ENCODE measurements around the gene BIK.
A peak's percentile ranks its signal among the peaks of the same experiment; 100 is the strongest.
"Not testable (repeated sequence)": the region's sequence is repeated elsewhere in the genome, so short reads cannot be mapped to it uniquely, and the experiment has no call there.

The BIK gene

DNA sequence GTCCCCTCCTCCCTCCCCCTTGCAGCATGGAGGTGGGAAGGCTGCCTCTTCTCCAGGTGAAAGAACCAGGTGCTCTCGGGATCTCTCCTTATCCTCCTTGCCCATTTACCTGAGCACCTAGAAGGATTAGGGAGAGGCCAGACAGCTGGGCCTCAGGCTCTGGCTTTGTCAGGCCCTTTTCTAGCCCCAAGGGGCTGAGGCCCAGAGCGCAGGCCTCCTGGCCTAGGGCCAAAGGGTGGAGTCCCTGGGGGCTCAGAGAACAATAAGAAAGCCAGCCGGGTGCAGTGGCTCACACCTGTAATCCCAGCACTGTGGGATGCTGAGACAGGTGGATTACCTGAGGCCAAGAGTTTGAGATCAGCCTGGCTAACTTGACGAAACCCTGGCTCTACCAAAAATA is 16.0 kb upstream of the BIK start:
- no peaks in the 10 kb centered on the region for H3K27me3 Mint-ChIP-seq
- H3K4me3 Mint-ChIP-seq = no peak overlapping the region
- peaks cover 8% of the 10 kb centered on the region for H3K9me3 Mint-ChIP-seq
- peaks cover 4% of the 10 kb centered on the region for H3K4me1 Mint-ChIP-seq (ENCODE audit: low read depth)
- H3K36me3 Mint-ChIP-seq (ENCODE audit: low read depth) = no peaks in the 10 kb centered on the region
- H3K27ac Mint-ChIP-seq = no peak overlapping the region

- Mint-ChIP-seq H3K4me1 (ENCODE audit: low read depth) (peaks cover 5% of the 10 kb centered on the region), H3K27ac (no peak overlapping the region), H3K36me3 (ENCODE audit: low read depth) (no peaks in the 10 kb centered on the region), H3K4me3 (no peak overlapping the region), H3K9me3 (peaks cover 8% of the 10 kb centered on the region), H3K27me3 (no peaks in the 10 kb centered on the region)
These were observed 14.1 kb upstream of the BIK start for GRCh38 chr22:43096420-43096819.

DNA sequence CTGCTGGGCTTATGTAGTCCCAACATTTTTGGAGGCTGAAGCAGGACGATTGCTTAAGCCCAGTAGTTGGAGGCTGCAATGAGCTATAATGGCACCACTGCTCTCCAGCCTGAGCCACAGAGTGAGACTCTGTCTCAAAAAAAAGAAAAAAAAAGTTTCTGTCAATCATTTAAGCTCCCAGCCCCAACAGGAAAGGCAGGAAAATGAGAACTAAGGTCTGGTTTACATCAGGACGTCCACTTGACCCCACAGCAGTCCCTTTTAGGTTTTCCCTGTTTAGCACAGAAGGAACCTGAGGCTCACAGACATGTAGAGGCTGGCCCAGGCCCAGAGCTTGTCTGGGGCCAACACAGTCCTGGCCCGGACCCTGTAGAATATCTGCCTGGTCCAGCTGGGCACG is 12.2 kb upstream of the BIK start:
- Mint-ChIP-seq H3K36me3 (ENCODE audit: low read depth) (no peaks in the 10 kb centered on the region), H3K27ac (no peak overlapping the region), H3K4me3 (no peak overlapping the region), H3K9me3 (peaks cover 8% of the 10 kb centered on the region), H3K4me1 (ENCODE audit: low read depth) (peaks cover 5% of the 10 kb centered on the region), H3K27me3 (no peaks in the 10 kb centered on the region)

DNA sequence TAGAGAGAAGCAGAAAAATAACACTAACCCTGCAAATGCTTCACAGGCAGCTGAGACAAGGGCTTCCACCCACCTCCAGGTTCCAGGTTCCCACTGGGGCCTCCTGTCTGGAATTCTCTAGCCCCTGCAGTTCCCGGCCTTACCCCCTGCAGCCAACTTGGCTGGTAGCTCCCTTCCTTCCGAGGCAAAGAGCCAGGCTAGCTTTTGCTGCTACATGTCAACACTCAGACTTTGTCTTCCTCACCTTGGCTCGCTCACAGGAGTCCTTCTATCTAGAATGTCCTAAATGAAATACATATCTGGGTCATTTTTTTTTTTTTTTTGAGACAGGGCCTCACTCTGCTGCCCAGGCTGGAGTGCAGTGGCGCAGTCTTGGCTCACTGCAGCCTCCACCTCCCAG is 11.5 kb upstream of the BIK start:
- H3K9me3 Mint-ChIP-seq = peaks cover 8% of the 10 kb centered on the region
- no peak overlapping the region for H3K27ac Mint-ChIP-seq
- peaks cover 13% of the 10 kb centered on the region for H3K4me1 Mint-ChIP-seq (ENCODE audit: low read depth)
- no peaks in the 10 kb centered on the region for H3K27me3 Mint-ChIP-seq
- no peak overlapping the region for H3K4me3 Mint-ChIP-seq
- no peaks in the 10 kb centered on the region for H3K36me3 Mint-ChIP-seq (ENCODE audit: low read depth)

DNA sequence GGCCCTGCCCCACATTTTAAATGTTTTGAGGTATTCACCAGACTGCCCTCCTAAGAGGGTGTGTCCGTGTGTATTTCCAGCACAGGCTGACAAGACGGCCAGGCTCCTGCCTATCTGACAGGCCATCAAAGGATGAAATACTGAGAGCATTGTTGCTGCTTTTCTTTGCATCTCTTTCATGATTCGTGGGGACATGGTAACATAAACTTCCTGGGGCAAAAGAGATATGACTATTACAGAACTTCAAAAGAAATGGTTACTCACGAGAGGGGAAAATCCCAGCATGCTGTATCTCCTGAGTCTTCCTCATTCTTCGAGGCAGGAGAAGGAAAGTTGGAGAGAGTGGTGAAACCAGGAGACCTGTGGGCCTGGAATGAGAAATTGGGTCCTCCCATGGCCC is 10.3 kb upstream of the BIK start:
- no peak overlapping the region for H3K27ac Mint-ChIP-seq
- H3K4me1 Mint-ChIP-seq (ENCODE audit: low read depth) = peaks cover 15% of the 10 kb centered on the region
- peaks cover 8% of the 10 kb centered on the region for H3K9me3 Mint-ChIP-seq
- no peaks in the 10 kb centered on the region for H3K27me3 Mint-ChIP-seq
- no peaks in the 10 kb centered on the region for H3K36me3 Mint-ChIP-seq (ENCODE audit: low read depth)
- no peak overlapping the region for H3K4me3 Mint-ChIP-seq

DNA sequence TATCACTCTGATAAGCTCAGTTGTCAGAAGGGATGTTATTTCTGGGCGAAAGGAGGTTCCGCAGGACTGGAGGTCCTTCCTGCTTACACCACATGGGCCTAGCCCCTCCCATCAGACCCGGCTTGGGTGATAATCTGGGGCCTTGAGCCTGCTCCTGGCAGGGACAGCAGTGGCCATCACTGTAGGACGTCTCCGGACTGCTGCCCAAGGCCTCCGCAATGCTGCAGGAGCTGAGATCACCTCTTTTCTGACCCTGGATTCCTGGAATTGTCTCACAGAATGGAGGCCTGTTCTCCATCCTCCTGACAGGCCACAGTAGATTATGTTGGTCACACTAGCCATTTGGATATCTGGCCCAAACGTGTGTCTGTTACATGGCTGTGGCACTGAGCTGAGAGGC is 9.2 kb upstream of the BIK start:
- Mint-ChIP-seq H3K36me3 (ENCODE audit: low read depth) (no peaks in the 10 kb centered on the region), H3K4me3 (no peak overlapping the region), H3K27me3 (no peaks in the 10 kb centered on the region), H3K9me3 (peaks cover 2% of the 10 kb centered on the region), H3K4me1 (ENCODE audit: low read depth) (peaks cover 15% of the 10 kb centered on the region), H3K27ac (no peak overlapping the region)

DNA sequence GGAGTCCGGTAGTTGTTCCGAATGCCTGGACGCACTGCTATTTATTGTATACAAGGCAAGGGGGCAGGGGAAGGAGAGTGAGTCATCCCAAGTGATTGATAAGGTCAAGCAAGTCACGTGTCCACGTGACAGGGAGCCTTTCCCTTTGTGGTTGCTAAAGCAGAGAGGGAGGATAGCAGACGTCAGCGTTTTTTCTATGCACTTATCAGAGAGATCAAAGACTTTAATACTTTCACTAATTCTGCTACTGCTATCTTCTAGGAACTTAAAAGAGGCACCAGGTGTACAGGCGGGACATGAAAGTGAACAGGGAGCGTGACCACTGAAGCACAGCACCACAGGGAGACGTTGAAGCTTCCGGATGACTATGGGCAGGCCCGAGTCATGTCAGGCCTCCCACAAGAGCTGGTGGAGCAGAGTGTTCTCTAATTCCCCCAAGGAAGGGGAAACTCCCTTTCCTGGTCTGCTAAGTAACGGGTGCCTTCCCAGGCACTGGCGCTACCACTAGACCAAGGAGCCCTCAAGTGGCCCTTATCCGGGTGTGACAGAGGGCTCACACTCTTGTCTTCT is 6.4 kb upstream of the BIK start:
- H3K4me3 Mint-ChIP-seq; H3K9me3 Mint-ChIP-seq; H3K36me3 Mint-ChIP-seq (ENCODE audit: low read depth); H3K27me3 Mint-ChIP-seq: not testable (repeated sequence)
- H3K27ac Mint-ChIP-seq = peak overlapping the region; percentile 65
- H3K4me1 Mint-ChIP-seq (ENCODE audit: low read depth) = peaks cover 15% of the 10 kb centered on the region

DNA sequence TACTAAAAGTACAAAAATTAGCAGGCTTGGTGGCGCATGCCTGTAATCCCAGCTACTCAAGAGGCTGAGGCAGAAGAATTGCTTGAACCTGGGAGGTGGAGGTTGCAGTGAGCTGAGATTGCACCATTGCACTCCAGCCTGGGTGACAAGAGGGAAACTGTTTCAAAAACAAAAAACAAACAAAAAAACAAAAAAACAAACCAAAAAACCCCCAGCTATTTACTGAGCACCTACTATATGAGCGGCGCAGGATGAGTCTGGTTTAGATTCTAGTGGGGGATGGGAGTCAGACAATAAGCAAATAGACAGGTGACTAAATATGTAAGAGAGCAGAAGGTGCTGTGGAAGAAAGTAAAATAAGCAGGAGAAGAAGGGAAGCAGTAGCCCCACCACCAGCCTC is 5.6 kb upstream of the BIK start:
- H3K36me3 Mint-ChIP-seq (ENCODE audit: low read depth); H3K27me3 Mint-ChIP-seq; H3K4me3 Mint-ChIP-seq; H3K27ac Mint-ChIP-seq; H3K9me3 Mint-ChIP-seq: not testable (repeated sequence)
- H3K4me1 Mint-ChIP-seq (ENCODE audit: low read depth) = peaks cover 15% of the 10 kb centered on the region

GRCh38 chr22:43106302-43106701 is 4.2 kb upstream of the BIK start:
- Mint-ChIP-seq H3K4me1 (ENCODE audit: low read depth) (peaks cover 15% of the 10 kb centered on the region), H3K27ac (no peak overlapping the region), H3K27me3 (peaks cover 4% of the 10 kb centered on the region), H3K9me3 (no peaks in the 10 kb centered on the region), H3K4me3 (no peak overlapping the region), H3K36me3 (ENCODE audit: low read depth) (no peaks in the 10 kb centered on the region)

DNA sequence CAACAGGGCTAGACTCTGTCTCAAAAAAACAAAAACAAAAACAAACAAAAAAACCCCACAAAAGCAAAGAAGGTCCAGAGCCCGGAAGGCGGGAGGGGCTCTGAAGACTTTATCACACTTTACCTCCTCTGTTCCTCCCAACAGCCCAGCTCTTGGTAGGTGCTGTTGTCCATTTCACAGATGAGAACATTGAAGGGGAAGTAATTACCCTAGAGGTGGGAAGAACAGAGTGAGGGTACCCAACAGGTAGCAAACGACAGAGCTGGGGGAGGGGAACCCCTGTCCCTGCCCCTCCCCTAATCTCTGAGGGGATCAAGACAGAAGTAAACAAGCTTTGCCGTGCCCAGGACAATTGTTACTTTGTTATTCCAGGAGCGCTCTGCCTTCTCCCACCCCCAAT is 1.0 kb upstream of the BIK start:
- Mint-ChIP-seq H3K36me3 (ENCODE audit: low read depth) (no peaks in the 10 kb centered on the region), H3K27ac (no peak overlapping the region), H3K4me1 (ENCODE audit: low read depth) (peaks cover 8% of the 10 kb centered on the region), H3K9me3 (no peaks in the 10 kb centered on the region), H3K4me3 (no peak overlapping the region), H3K27me3 (peaks cover 8% of the 10 kb centered on the region)

- peaks cover 8% of the 10 kb centered on the region for H3K4me1 Mint-ChIP-seq (ENCODE audit: low read depth)
- H3K27ac Mint-ChIP-seq = no peak overlapping the region
- no peaks in the 10 kb centered on the region for H3K9me3 Mint-ChIP-seq
- H3K36me3 Mint-ChIP-seq (ENCODE audit: low read depth) = no peaks in the 10 kb centered on the region
- H3K27me3 Mint-ChIP-seq = peaks cover 8% of the 10 kb centered on the region
- H3K4me3 Mint-ChIP-seq = peak overlapping the region; percentile 65
These were observed 568 bp upstream of the BIK start for GRCh38 chr22:43109921-43110443.

GRCh38 chr22:43110927-43111623 is 525 bp downstream of the BIK start:
- Mint-ChIP-seq H3K4me1 (ENCODE audit: low read depth) (peaks cover 12% of the 10 kb centered on the region), H3K36me3 (ENCODE audit: low read depth) (no peaks in the 10 kb centered on the region), H3K27me3 (peaks cover 8% of the 10 kb centered on the region), H3K9me3 (no peaks in the 10 kb centered on the region), H3K4me3 (peak overlapping the region; percentile 64), H3K27ac (no peak overlapping the region)

GRCh38 chr22:43113526-43114251 is 3.1 kb downstream of the BIK start:
- Mint-ChIP-seq H3K4me3 (no peak overlapping the region), H3K27ac (no peak overlapping the region), H3K36me3 (ENCODE audit: low read depth) (no peaks in the 10 kb centered on the region)

GRCh38 chr22:43114958-43115357 is 4.4 kb downstream of the BIK start:
- Mint-ChIP-seq H3K36me3 (ENCODE audit: low read depth) (no peaks in the 10 kb centered on the region), H3K27ac (no peak overlapping the region), H3K9me3 (no peaks in the 10 kb centered on the region), H3K4me1 (ENCODE audit: low read depth) (peaks cover 13% of the 10 kb centered on the region), H3K27me3 (peaks cover 8% of the 10 kb centered on the region), H3K4me3 (no peak overlapping the region)

More at GRCh38 chr22:43113526-43114251, 3.1 kb downstream of the BIK start:
- Mint-ChIP-seq H3K4me1 (ENCODE audit: low read depth) (peaks cover 13% of the 10 kb centered on the region), H3K27me3 (peaks cover 8% of the 10 kb centered on the region), H3K9me3 (no peaks in the 10 kb centered on the region)

DNA sequence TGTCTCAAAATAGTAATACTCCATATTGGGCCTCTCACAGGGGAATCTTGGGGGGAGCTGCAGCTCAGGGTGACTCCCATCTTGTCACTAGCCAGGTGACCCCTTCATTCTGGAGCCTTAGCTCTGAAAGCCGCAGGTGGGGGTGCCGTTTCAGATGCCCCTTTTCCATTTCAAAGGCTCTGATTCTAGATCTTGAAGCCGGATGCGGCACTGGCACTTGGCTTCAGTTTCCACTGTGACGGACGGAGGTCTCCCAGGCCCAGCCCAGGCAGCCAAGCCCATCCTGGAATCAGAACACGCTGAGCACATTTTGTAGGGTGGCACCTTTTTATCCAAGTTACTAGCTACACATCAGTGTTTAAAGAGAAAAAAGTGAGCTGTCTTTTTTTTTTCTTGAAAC is 6.4 kb downstream of the BIK start:
- Mint-ChIP-seq H3K9me3 (no peaks in the 10 kb centered on the region), H3K4me1 (ENCODE audit: low read depth) (peaks cover 5% of the 10 kb centered on the region), H3K4me3 (no peak overlapping the region), H3K36me3 (ENCODE audit: low read depth) (no peaks in the 10 kb centered on the region), H3K27ac (no peak overlapping the region), H3K27me3 (peaks cover 4% of the 10 kb centered on the region)
